ENCODE results near the gene GMEB2.
"Not testable (repeated sequence)": the region's sequence is repeated elsewhere in the genome, so short reads cannot be mapped to it uniquely, and the experiment has no call there.

GMEB2 gene

DNA sequence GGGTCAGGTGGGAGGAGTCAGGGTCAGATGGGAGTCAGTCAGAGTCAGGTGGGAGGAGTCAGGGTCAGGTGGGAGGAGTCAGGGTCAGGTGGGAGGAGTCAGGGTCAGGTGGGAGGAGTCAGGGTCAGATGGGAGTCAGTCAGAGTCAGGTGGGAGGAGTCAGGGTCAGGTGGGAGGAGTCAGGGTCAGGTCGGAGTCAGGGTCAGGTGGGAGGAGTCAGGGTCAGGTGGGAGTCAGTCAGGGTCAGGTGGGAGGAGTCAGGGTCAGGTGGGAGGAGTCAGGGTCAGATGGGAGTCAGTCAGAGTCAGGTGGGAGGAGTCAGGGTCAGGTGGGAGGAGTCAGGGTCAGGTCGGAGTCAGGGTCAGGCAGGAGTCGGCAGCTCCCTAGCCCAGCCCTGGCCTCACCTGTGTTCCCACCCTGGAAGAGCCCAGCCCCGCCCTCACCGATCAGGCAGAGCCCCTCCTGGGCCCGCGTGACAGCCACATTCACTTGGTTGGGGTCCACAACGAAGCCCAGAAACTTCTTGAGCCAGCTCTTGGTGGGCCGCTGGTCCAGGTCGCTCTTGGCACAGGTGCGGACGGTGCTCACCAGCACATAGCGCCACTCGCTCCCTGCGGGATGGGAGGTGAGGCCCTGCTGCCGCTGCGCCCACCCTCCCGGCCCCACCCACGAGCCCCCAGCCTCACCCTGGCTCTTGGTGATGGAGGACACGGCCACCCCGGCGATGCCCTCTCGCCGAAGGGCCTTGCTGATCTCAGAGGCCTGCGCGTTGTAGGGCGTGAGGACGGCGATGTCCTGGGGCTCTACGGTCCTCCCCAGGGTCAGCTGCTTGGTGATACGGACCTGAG, 67.2 kb downstream of the GMEB2 start:
- DNase-seq (ENCODE audit: low spot score), result not testable (repeated sequence)

DNA sequence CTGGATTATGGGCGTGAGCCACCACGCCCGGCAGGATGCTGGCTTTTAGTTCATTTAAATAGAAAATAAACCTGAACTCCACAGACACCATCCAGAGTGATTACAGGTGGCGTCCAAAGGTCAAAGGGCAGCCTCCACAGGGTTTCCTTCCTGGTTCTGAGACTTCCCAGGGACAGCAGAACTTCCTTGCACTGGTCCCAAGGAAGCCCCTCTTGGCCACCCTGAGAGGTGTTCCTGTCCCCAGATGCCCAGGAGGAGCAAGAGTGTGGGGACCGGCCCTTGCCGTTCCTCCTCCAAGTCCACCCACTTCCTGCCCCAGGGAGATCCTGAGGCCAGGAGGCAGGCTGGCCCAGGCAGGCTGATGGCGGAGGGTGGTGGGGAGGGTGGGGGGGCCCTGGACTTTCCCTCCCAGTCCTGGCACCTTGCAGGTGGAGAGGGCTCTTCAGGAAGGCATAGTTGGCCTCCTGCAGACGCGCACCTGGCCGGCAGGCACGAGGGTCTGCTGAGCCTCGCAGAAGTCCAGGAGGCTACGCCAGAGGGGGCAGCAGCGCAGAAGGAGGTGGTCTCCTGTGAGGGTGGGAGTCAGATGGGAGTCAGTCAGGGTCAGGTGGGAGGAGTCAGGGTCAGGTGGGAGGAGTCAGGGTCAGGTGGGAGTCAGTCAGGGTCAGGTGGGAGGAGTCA, 68.0 kb downstream of the GMEB2 start:
- DNase-seq (ENCODE audit: low spot score), result no peak

DNA sequence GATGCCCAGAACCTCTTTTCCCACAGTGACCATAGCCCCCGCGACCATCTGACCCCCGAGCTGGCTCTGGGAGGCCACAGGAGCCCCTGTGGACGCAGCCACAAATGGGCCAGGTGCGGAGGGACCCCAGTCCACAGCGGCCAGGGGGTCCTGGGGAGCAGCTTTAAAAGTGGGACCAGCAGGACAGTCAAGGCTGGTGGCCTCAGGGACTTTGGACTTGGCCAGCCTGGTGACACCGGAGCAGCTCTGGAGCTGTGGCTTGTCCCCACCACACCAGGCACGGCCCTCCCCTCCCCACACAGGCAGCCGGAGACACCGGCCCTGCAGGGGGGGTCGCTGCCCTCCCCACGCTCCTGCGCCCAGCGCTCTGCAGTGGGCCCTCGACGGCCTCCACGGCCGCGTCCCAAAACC, 69.4 kb downstream of the GMEB2 start:
- DNase-seq (ENCODE audit: low spot score), result no peak

DNA sequence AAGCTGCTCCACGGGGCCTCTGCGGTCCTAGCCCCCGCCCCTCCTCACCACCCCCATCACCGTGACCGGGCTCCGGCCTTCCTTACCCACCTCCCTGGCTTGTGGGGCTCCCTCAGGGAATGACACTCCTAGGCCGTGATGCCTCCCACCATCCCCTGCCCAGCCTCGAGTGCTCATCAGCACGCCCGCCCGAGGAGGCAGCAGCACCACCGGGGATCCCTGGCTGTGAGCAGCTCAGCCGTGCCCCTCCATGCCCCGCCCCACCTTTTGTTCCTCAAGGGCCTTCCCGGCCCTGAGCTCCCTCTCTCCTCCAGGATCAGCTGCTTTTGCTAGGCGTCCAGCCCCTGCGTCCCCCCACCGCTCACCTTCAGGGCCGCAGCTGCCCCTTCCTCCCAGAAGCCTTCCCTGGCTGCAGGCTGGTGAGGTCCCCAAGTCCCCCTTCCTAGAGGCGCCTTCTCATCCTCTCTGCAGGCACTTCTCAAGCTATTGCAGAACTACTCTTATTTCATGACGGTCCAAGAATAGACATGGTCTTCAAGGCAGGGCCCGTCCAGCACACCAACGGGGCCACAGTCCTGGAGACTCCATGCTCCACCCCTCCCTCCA, 69.9 kb downstream of the GMEB2 start:
- DNase-seq (ENCODE audit: low spot score), result no peak

DNA sequence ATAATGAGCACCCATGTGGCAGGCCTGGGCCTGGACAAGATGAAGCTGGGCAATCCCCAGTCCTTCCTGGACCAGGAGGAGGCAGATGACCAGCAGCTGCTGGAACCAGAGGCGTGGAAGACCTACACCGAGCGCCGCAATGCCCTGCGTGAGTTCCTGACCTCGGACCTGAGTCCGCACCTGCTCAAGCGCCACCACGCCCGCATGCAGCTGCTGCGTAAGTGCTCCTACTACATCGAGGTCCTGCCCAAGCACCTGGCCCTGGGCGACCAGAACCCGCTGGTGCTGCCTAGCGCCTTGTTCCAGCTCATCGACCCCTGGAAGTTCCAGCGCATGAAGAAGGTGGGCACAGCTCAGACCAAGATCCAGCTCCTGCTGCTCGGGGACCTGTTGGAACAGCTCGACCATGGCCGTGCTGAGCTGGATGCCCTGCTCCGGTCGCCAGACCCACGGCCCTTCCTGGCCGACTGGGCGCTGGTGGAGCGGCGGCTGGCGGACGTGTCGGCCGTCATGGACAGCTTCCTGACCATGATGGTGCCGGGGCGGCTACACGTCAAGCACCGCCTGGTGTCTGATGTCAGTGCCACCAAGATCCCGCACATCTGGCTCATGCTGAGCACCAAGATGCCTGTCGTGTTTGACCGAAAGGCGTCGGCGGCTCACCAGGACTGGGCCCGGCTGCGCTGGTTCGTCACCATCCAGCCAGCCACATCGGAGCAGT, 71.1 kb downstream of the GMEB2 start:
- no peak for DNase-seq (ENCODE audit: low spot score)

DNA sequence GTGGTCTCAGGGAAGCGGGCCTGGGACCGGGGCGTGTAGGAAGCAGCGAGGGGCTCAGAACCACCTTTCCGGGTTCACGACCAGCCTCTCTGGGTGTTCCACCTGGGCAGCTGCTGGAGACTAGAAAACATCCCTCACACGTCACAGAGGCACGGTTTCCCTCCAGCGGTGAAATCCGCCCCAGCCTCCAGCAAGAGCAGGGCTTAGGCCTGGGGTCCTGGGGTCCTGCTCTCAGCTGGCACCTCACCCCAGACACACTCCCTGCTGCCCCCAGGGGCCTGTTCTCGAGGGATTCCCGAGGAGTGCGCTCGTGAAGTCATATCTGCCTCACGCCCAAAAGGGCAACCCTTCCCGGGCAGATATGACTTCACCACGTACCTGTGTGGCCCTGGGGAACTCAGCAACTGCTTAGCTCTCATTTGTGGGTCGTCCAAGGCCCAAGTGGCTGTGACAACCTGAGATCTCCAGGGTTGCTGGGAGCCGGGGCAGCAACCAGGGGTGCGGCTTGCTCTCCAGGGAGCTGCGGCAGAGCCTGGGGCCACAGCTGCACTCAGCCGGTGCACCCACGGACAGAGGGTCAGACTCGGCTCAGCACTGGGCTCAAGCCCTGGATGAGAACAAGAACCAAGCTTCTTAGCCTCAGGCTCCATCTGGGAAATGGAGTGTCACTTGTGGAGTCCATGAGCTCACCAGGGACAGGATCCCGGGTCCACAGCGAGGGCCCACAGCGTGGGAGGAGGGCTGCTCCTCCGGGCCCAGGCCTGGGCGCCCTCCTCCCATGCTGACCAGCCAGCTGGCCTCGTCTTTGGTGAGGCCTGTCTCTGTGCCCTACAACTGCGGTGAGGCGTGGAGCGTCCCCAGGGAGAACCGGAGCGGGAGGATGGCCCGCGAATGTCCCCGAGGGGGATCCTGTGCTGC, 72.3 kb downstream of the GMEB2 start:
- no peak for DNase-seq (ENCODE audit: low spot score)

DNA sequence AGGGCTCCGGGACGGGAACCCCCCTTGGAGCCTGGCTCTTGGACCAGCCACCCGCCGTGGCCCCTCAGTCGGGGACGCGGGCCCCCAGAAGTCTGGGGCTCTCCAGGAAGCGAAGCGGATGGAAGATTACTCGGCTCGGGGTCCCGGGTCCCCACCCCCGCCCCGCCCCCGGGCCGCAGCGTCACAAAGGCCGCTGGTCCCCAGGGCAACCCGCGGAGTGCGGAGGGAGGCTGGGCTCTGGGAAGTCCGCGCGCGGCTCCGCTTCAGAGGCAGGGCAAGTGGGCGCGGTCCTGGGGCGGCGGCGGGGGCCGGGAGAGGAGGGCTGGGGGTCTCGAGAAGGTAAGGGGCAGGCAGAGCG, 73.0 kb downstream of the GMEB2 start, which contains the start of gene FNDC11:
TSS of gene FNDC11 (plus strand) at position 227 of the 358 bp plus-strand sequence. CDS start 1,505 bp downstream, outside the sequence.
- DNase-seq (ENCODE audit: low spot score), result no peak

DNA sequence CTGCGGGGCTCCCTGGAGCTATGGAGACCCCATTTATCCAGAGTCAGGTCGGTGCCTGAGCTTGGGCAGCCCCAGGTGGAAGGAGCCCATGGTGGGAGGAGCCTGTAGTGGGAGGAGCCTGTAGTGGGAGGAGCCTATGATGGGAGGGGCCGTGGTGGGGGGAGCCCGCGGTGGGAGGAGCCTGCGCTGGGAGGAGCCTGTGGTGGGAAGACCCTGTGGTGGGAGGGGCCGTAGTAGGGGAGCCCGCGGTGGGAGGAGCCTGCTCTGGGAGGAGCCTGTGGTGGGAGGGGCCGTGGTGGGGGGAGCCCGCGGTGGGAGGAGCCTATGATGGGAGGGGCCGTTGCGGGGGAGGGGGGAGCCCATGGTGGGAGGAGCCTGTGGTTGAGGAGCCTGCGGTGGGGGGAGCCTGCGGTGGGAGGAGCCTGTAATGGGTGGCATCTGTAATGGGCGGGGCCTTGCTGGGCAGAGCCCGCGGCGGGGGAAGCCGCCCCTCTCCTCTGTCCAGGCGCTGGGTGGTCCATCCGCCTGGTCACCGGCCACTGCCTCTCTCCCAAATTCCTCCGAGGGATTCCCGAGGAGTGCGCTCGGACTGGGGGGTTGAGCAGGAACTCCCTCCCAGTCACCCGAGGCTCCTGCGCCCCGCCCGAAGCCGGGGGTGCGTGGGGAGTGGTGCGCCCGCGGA, 73.5 kb downstream of the GMEB2 start:
- DNase-seq (ENCODE audit: low spot score), result no peak

DNA sequence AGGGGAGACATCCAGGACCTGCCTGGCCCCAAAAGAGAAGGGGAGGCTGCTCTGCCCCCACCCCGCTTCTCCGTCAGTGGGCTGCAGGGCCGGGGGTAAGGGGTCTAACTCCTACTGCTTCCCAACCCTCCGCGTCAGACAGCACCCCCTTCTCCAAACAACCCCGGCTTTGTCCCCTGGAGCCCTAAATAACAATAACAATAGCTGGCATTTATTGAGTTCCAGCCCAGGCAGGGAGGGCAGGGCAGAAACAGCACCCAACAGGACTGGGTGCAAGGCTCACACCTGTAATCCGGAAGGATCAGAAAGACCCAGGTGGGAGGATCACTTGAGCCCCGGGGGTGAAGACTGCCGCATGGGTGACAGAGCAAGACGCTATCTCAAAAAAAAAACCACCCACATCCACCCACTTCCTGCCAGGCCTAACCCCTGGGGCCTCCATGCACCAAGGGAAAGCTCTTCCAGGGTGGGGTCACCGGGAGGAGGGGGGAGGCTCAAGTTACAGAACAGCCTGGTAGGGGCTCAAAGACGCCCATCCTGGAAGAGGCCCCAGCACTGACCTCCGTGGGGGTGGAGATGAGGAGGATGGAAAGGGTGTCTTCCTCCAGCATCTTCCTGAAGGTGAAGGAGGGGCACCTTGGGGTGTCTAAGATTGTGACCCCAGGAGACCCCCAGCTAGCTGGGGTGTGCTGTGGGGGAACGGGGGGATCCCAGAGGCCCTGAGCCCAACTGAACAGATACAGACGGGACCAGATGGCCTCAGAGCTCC, 74.2 kb downstream of the GMEB2 start:
- no peak for DNase-seq (ENCODE audit: low spot score)

DNA sequence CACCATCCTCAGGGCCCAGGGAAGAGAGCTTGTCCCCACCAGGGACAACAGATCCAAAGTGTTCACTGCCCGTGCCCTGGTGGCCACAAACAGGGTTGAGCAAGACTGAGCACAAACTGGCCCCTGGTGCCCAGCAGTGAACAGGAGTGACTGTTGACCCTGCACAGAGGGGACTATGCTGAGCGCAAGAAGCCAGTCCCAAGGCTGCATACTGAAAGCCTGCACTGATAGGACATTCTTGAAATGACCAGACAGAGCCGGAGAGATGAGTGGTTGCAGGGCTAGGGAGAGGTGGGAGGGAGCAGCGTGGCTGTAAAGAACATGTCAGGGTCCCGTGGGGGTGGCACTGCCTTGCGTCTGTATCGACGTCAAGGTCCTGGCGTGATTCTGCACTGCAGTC, 75.8 kb downstream of the GMEB2 start:
- DNase-seq (ENCODE audit: low spot score), result no peak

DNA sequence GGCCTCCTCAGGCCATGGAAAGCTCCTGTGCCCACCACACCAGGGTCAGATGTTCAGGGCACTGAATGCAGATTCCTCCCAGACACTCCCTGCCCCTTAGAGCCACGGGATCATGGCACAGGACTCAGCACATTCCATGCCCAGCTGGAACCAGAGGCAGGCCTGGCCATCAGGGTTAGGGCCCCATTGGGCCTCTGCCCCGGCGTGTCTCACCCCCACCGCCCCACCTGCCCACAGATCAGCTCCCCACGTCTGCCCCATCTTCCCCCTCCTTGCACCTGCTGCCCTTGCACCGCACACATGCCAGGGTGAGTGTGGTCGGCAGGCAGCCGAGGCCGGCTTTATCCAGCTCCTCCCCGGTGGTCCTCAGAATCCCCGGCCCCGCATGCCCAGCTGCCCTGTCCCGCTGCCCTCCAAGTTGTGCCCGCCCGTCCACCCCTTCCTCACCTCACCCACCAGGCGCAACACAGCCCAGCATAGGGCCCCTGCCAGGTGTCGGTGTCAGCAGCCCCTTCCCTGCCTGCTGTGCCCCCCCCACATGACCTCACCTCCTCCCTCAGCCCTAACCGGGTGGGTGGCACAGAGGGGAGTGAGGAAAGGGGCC, 77.1 kb downstream of the GMEB2 start:
- no peak for DNase-seq (ENCODE audit: low spot score)

DNA sequence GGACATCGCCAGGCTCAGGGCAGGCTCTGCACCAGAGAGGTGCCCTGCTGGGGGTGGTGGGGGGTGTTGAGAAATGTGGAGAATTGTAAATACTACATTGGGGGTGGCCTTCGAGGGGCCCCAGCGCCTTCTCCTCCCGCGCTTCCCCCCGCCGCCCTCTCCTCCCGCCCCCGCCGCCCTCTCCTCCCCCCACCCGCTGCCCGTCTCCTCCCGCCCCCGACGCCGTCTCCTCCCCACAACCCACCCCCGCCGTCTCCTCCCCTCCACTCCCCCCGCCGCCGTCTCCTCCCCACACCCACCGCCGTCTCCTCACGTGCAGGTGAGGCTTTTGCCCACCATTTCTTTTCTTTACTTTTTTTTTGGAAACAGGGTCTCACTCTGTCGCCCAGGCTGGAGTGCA, 77.9 kb downstream of the GMEB2 start:
- no peak for DNase-seq (ENCODE audit: low spot score)

DNA sequence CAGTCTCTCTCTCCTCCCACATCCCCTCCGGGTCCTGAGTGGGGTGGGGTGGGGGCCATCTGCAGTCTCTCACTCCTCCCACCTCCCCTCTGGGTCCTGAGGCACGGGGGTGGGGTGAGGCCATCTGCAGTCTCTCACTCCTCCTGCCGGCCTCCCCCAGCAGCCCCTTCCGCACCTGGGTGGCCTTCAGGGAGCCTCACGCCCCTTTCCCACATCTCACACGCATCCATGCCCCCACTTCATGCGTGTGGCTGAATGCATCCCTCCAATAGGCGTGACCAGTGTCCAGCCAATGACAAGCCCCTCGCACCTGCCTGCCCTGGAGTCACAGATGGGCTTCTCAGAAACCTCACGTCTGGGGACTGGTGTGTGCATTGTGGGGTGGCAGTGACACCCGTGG, 78.4 kb downstream of the GMEB2 start:
- DNase-seq (ENCODE audit: low spot score), result no peak

DNA sequence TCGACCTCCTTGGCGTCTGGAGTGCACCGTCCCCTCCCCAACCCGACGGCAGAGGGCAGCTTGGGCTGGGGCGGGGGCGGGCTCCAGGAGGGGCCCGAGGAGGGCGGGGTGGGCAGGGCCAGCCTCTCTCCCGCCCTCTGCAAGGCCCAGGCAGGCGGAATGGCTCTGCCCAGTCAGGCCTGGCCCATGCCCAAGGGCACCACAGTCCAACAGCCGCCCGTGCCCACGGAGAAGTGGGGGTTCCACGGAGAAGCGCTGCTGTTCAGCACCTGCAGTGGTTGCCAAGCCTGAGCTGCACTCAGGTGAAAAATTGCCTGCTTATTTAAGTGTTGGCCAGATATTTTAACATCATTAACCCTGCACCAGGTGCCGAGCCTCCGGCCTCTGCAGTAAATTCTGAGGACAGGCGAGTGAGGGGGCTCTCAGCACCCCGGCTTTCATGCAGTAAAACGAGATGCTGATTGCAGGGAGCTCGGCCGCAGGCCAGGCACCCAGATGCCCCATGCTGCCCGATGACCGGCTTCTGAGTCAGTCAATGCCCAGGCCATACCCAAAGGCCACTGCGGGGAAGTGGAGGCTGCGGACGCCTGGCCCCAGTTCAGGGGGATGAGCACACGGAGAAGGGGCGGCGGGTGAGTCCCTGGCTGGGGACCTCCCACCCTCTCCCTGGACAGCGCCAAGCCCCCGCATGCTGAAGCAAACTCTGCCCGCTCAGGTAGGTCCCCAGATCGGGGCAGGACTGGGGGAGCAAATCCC, 79.0 kb downstream of the GMEB2 start, which contains the start of gene SRMS:
TSS of gene SRMS (minus strand) at position 25 of the 756 bp plus-strand sequence. CDS start 286 bp downstream, outside the sequence.
- DNase-seq (ENCODE audit: low spot score), result no peak

DNA sequence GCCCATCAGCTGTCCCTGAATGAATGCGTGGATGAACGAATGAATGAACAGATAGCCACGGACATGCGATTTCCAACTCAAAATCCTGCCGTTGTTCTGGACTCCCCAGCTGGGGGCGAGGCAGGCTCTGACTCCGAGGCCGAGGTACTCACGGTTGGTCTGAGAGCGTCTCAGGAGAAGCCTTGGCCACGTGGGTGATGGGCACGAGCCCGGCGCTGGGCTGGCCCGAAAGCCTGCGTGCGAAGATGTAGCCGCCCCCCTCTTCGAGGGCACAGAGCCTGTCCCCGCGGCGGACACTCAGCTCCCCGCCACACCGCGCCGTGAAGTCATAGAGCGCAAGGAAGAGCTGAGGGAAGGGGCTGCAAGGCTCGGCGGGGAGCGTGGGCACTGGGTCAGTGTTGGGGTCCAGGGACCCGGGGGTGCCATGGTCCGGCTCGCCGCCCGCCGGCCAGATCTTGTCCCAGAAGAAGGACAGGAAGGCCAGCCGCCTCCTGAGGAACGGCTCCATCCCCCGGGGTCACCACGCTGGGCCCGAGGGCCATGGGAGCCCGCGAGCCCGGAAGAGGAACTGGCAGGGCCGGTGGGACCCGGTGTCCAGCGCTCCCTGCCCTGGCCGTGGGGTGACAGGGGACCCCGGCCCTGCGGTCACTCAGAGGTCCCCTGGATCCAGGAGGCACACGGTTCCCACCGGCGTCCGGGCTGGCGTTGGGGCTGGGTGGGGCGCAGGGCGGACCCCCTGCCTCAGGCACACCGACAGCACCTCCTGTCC, 79.8 kb downstream of the GMEB2 start:
- no peak for DNase-seq (ENCODE audit: low spot score)

DNA sequence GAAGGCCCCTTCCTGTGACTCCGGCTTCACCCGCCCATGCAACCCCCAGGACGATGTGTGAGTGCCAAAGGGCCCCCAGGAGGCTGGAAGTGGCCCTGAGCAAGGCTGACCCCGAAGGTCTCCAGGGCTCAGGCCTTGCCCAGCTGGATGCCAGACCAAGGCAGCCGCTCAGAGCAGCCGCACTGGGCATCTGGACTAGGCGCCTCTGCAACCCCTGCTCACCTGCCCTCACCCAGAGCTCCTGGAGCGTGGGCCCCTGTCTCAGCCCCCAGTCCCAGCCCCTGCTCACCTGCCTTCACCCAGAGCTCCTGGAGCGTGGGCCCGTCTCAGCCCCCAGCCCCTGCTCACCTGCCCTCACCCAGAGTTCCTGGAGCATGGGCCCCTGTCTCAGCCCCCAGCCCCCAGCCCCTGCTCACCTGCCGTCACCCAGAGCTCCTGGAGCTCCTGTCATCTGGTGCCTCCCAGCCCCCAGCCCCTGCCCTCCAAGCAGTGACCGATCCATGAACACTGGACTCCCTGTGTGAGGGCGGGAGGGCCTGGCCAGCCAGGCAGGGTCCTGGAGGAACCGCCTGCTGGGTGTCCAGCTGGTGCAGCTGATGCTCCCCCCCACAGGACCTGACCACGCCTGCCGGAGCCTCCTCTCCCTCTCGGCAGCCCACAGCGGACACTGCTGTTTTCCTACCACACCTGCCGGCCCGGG, 80.5 kb downstream of the GMEB2 start:
- no peak for DNase-seq (ENCODE audit: low spot score)

DNA sequence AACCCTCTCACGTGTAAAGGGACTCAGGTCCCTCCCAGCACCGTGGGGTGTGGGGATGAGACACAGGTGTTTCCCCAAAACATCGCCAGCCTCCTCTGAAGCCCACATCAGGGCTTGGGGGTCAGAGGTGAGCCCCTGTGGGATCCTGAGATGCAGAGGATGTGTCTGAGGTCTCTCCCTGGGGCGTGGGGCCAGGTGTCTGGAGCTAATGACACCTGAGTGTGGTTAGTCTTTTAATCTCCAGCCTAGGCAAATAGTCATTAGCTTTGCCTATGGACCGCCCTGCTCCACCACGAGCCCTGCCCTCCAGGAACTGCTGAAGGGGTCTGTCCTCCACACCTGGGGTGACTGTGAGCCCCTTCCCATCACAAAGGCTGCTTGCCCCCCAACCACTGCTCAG, 81.1 kb downstream of the GMEB2 start:
- no peak for DNase-seq (ENCODE audit: low spot score)

All from putamen (tissue), 1 donor.